ACC112 (cell line): ENCODE measurements around the gene FRMD5.

Experiments used
- H2AFZ ChIP-seq: fragments of 200-600 bp; sonication (generic); one replicate; pipeline ENCODE4 v1.6.0; 2017; ENCODE audit warnings: antibody characterized with exemption, low read length; ENCODE audit not compliant: unreplicated experiment
- H3K27ac ChIP-seq: fragments of 200-600 bp; sonication (generic); 2 replicates; pipeline ENCODE4 v1.5.1; 2014; ENCODE audit warnings: low read depth, mild to moderate bottlenecking, antibody characterized with exemption, low read length, moderate library complexity
- H3K27me3 ChIP-seq: fragments of 200-600 bp; sonication (generic); 2 replicates; pipeline ENCODE4 v1.6.1; 2014; ENCODE audit warnings: mild to moderate bottlenecking, antibody characterized with exemption, low read length, moderate library complexity, mixed read lengths; ENCODE audit not compliant: insufficient read depth
- H3K36me3 ChIP-seq: fragments of 200-600 bp; sonication (generic); 2 replicates; pipeline ENCODE4 v1.6.1; 2016; ENCODE audit warnings: mild to moderate bottlenecking, antibody characterized with exemption, low read length, moderate library complexity, mixed read lengths; ENCODE audit not compliant: insufficient read depth
- H3K4me1 ChIP-seq: fragments of 200-600 bp; sonication (generic); one replicate; pipeline ENCODE4 v1.6.1; 2016; ENCODE audit warnings: low read length, mixed read lengths; ENCODE audit not compliant: insufficient read depth, unreplicated experiment, control insufficient read depth
- H3K4me3 ChIP-seq: fragments of 200-600 bp; sonication (generic); 2 replicates; pipeline ENCODE4 v1.5.1; 2014; ENCODE audit warnings: mild to moderate bottlenecking, low read depth, low read length
- H3K79me2 ChIP-seq: fragments of 200-600 bp; sonication (generic); one replicate; pipeline ENCODE4 v1.6.0; 2016; ENCODE audit warnings: low read length; ENCODE audit not compliant: control insufficient read depth, unreplicated experiment, insufficient read depth

FRMD5 gene

GRCh38 chr15:44081026-44082013, 113.8 kb downstream of the FRMD5 start:
- peak overlapping the region; percentile 46 for H3K4me3 ChIP-seq
- H2AFZ ChIP-seq: peak overlapping the region; percentile 70
- H3K36me3 ChIP-seq: peaks cover 15% of the 10 kb centered on the region; the same call in 1 of the 2 replicates
- no peaks in the 10 kb centered on the region for H3K79me2 ChIP-seq
- no peaks in the 10 kb centered on the region for H3K27me3 ChIP-seq
- H3K27ac ChIP-seq: peak overlapping the region; percentile 77
- peaks cover 54% of the 10 kb centered on the region for H3K4me1 ChIP-seq

- H3K4me1 ChIP-seq: peaks cover 3% of the 10 kb centered on the region
Observed at GRCh38 chr15:44075535-44075934, 119.5 kb downstream of the FRMD5 start.

GRCh38 chr15:44069489-44069888, 125.6 kb downstream of the FRMD5 start:
- Histone ChIP-seq H3K79me2 (no peaks in the 10 kb centered on the region), H3K4me3 (no peak overlapping the region), H2AFZ (no peak overlapping the region), H3K4me1 (peaks cover 11% of the 10 kb centered on the region), H3K27ac (no peak overlapping the region), H3K27me3 (no peaks in the 10 kb centered on the region), H3K36me3 (no peaks in the 10 kb centered on the region)

More at GRCh38 chr15:44075535-44075934, 119.5 kb downstream of the FRMD5 start:
- no peak overlapping the region for H3K27ac ChIP-seq
- H3K27me3 ChIP-seq: no peaks in the 10 kb centered on the region
- H3K4me3 ChIP-seq: no peak overlapping the region
- H3K79me2 ChIP-seq: no peaks in the 10 kb centered on the region
- H2AFZ ChIP-seq: no peak overlapping the region
- H3K36me3 ChIP-seq: peaks cover 15% of the 10 kb centered on the region; the same call in 1 of the 2 replicates

GRCh38 chr15:44068347-44068746, 126.7 kb downstream of the FRMD5 start:
- Histone ChIP-seq H3K27me3 (no peaks in the 10 kb centered on the region), H3K79me2 (no peaks in the 10 kb centered on the region), H2AFZ (no peak overlapping the region), H3K4me1 (peaks cover 11% of the 10 kb centered on the region), H3K4me3 (no peak overlapping the region), H3K36me3 (no peaks in the 10 kb centered on the region), H3K27ac (no peak overlapping the region)

- H3K4me1 ChIP-seq: peaks cover 11% of the 10 kb centered on the region
- no peaks in the 10 kb centered on the region for H3K79me2 ChIP-seq
- H2AFZ ChIP-seq: peak overlapping the region; percentile 81
- H3K36me3 ChIP-seq: no peaks in the 10 kb centered on the region
- H3K27me3 ChIP-seq: no peaks in the 10 kb centered on the region
- no peak overlapping the region for H3K27ac ChIP-seq
- H3K4me3 ChIP-seq: peak overlapping the region; percentile 40
Observed at GRCh38 chr15:44066211-44066827, 128.8 kb downstream of the FRMD5 start.

- Histone ChIP-seq H3K36me3 (no peaks in the 10 kb centered on the region), H3K27ac (no peak overlapping the region), H3K79me2 (no peaks in the 10 kb centered on the region), H3K27me3 (no peaks in the 10 kb centered on the region), H2AFZ (no peak overlapping the region), H3K4me1 (peaks cover 11% of the 10 kb centered on the region), H3K4me3 (no peak overlapping the region)
Observed at GRCh38 chr15:44064706-44065105, 130.4 kb downstream of the FRMD5 start.

- Histone ChIP-seq H3K36me3 (no peaks in the 10 kb centered on the region), H3K4me3 (no peak overlapping the region), H2AFZ (no peak overlapping the region), H3K27ac (no peak overlapping the region), H3K79me2 (no peaks in the 10 kb centered on the region), H3K4me1 (no peaks in the 10 kb centered on the region), H3K27me3 (no peaks in the 10 kb centered on the region)
Observed at GRCh38 chr15:44058126-44058525, 136.9 kb downstream of the FRMD5 start.

- H3K4me1 ChIP-seq: peaks cover 11% of the 10 kb centered on the region
- no peak overlapping the region for H3K4me3 ChIP-seq
- no peaks in the 10 kb centered on the region for H3K36me3 ChIP-seq
- H3K27me3 ChIP-seq: no peaks in the 10 kb centered on the region
- H2AFZ ChIP-seq: no peak overlapping the region
- H3K27ac ChIP-seq: no peak overlapping the region
- H3K79me2 ChIP-seq: no peaks in the 10 kb centered on the region
Observed at GRCh38 chr15:44045661-44046060, 149.4 kb downstream of the FRMD5 start.

GRCh38 chr15:44045217-44045616, 149.9 kb downstream of the FRMD5 start:
- H3K27me3 ChIP-seq: no peaks in the 10 kb centered on the region
- H3K36me3 ChIP-seq: no peaks in the 10 kb centered on the region
- no peak overlapping the region for H2AFZ ChIP-seq
- peaks cover 11% of the 10 kb centered on the region for H3K4me1 ChIP-seq
- H3K79me2 ChIP-seq: no peaks in the 10 kb centered on the region
- H3K27ac ChIP-seq: no peak overlapping the region
- no peak overlapping the region for H3K4me3 ChIP-seq

GRCh38 chr15:44038755-44039191, 156.3 kb downstream of the FRMD5 start:
- Histone ChIP-seq H3K79me2 (no peaks in the 10 kb centered on the region), H3K4me3 (no peak overlapping the region), H2AFZ (no peak overlapping the region), H3K27me3 (no peaks in the 10 kb centered on the region), H3K4me1 (peaks cover 24% of the 10 kb centered on the region), H3K36me3 (no peaks in the 10 kb centered on the region), H3K27ac (no peak overlapping the region)
